GM12878 (cell line): Measurements from ENCODE around the gene PSIP1.

ENCODE experiments used
- IRF3 ChIP-seq: fragments of 450-650 bp; IDR thresholded peaks from 2 replicates; pipeline ENCODE4 v1.6.1; 2014; ENCODE audit warnings: mild to moderate bottlenecking
- PRDM15 ChIP-seq: fragments of 450-650 bp; formaldehyde crosslinking; IDR thresholded peaks from 2 replicates; pipeline ENCODE4 v1.4.0; 2020; ENCODE audit warnings: mild to moderate bottlenecking, moderate library complexity
- SIN3A ChIP-seq: IDR thresholded peaks from 2 replicates; pipeline ENCODE4 v1.6.1; 2012; ENCODE audit warnings: low read depth, low read length, improper control_type of control experiment
- WRNIP1 ChIP-seq: IDR thresholded peaks from 2 replicates; pipeline ENCODE4 v1.6.1; 2011; ENCODE audit warnings: low read depth, low read length, improper control_type of control experiment, borderline replicate concordance
- ZBTB33 ChIP-seq: fragments of 450-650 bp; IDR thresholded peaks from 2 replicates; pipeline ENCODE4 v1.6.1; 2017; ENCODE audit warnings: mild to moderate bottlenecking

GRCh38 chr9:15525958-15526357 is 15.2 kb upstream of the PSIP1 start:
- TF ChIP-seq ZBTB33 (no peak), IRF3 (no peak), PRDM15 (CRISPR knock-in tag) (no peak), SIN3A (no peak), WRNIP1 (no peak)
